ENCODE results near the gene TMEM255B.
A peak's percentile ranks its signal among the peaks of the same experiment; 100 is the strongest.
"Not testable (repeated sequence)": the region's sequence is repeated elsewhere in the genome, so short reads cannot be mapped to it uniquely, and the experiment has no call there.

TMEM255B gene

DNA sequence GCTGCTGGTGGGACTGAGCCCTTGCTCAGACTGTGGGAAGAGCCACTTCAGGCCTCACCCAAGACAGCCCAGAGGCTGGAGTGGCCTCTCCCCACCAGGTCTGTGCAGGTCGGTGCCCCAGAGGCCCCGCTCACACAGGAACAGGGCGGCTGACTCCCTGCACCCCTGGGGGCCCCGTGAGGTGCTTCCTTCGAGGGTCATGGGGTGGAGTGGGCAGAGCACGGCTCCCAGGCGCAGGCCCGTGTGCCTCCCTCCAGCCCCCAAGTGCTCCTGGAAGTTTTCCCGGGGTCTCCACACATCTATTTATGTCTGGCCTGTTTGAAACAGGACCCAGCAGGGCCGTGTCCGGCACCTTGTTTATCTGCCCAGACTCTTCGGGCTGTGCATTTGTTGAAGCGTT is 9.5 kb upstream of the TMEM255B start:
- no peak for DNase-seq (ENCODE audit: low spot score)

DNA sequence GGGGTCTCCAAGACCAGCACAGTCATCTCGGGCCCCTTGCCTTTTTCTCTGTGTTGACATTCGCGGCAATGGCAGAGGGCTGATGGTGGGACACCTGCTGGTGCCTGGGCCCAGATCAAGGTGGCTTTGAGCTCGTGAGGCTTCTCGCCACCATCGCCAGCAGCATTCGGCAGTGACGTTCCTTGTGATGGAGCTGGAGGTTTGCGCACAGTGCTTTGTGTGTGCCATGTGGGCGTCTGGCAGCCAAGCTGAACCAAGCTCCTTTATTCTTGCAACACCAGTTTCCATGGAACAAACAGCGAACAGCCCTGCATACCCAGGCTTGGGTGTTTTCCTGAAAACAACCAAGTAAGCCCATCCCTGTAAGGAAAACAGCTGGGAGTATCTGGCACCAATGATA is 9.1 kb upstream of the TMEM255B start:
- DNase-seq (ENCODE audit: low spot score), result no peak

DNA sequence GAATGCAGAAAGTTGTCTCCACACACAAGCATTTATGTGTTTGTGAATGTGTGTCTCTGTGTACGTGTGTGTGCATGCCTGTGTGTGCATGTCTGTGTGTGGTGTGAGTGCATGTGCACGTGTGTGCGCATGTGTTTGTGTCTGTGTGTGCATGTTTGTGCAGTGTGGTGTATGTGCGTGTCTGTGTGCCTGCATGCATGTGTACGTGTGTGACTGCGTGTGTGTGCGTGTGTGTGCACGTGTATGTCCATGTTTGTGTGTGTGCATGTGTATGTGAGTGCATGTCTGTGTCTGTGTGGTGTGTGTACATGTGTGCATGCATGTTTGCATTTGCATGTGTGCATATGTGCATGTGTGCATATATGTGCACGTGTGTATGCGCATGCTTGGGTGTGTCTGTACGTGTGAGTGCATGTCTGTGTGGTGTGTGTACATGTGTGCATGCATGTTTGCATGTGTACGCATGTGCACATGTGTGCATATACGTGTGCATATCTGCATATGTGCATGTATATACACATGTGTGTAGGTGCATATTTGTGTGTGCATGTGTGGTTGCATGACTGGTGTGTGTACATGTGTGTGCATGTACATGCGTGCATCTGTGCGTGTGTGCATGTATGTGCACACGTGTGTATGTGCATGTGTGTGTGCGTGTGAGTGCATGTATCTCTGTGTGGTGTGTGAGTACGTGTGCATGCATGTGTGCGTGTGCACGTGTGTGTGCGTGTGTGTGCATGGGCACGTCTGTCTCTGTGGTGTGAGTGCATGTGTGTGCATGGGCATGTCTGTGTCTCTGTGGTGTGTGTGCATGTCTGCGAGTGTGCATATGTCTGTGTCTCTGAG is 8.2 kb upstream of the TMEM255B start:
- DNase-seq (ENCODE audit: low spot score), result no peak

DNA sequence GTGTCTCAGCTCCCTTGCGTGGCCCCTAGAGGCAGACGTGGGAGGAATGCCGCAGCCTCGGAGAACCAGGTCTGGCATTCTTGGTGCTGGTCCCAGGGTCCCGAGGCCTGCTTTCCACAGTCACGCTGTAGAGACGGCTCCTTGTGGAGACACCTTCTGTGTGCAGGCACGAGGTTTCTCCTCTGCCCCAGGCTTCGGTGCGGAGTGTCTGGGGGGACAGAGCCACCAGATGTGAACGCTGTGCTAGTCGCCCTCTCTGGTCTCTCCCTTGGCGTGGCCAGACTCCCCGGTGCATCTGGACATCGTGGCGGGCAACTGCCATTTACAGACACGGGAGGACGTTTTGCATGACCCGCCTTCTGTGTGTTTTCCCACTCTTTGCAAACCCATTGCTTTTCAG is 7.5 kb upstream of the TMEM255B start:
- no peak for DNase-seq (ENCODE audit: low spot score)

DNA sequence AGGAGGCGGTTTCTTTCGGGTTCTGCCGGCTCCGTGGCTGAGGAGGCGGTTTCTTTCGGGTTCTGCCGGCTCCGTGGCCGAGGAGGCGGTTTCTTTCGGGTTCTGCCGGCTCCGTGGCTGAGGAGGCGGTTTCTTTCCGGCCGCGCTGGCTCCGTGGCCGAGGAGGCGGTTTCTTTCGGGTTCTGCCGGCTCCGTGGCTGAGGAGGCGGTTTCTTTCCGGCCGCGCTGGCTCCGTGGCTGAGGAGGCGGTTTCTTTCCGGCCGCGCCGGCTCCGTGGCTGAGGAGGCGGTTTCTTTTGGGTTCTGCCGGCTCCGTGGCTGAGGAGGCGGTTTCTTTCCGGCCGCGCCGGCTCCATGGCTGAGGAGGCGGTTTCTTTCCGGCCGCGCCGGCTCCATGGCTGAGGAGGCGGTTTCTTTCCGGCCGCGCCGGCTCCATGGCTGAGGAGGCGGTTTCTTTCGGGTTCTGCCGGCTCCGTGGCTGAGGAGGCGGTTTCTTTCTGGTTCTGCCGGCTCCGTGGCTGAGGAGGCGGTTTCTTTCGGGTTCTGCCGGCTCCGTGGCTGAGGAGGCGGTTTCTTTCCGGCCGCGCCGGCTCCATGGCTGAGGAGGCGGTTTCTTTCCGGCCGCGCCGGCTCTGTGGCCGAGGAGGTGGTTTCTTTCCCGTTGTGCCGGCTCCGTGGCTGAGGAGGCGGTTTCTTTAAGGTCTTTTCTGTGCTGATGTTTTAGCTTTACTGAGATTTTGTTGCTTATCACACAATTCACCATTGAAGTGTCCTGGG is 6.6 kb upstream of the TMEM255B start:
- DNase-seq (ENCODE audit: low spot score), result not testable (repeated sequence)

DNA sequence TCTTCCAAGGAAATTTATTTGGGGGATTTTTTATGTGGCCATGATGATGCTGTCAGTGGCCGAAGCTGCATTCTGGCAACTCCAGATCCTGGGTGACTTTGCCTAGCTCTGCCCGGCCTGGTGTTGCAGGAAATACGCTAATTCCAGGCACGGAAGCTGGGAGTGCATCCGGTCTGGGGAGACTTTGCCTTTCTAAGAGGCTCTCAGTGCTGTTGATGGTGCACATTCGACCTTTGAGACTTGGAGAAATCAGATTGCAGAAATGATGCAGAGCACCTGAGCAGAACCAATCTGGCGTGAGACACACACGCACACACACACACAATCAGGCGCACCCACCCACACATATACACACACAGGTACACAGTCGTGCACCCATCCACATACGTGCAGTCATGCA is 5.9 kb upstream of the TMEM255B start:
- no peak for DNase-seq (ENCODE audit: low spot score)

DNA sequence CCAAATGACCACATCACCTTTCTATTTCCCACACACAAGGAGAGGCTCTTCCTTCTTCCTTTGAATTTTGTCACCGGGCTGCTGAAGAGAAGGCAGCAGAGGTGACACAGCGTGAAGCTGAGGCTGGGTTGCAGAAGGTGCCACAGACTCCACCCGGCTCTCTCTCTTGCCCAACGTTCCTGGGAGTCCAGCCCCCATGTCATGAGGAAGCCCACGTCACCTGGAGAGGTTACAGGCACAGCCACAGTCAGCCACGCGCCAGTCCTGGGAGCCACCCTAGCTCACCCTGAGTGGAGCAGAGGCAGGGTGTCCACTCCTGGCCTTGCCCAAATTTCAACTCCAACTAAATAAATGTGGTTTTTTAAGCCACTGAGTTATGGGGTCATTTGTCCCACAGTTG is 4.8 kb upstream of the TMEM255B start:
- no peak for DNase-seq (ENCODE audit: low spot score)

DNA sequence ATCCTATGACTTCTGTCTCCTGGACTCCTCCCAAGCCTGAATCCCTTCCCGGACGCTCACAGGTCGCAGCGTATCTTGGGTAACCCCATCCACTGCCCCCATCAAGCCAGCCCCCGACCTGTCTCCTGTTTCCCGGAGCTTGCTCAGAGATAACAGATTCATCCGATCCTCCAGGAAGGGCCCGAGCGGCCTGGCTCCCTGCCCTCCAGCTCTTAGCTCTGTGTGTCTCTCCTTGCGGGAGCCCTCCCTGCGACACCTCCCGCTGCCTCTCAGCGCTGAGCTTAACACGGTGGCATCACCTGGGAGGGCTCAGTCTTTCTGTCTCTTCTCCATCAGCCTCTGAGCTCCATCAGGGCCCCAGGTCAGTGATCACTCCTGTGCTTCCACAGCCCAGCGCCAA is 4.3 kb upstream of the TMEM255B start:
- no peak for DNase-seq (ENCODE audit: low spot score)

DNA sequence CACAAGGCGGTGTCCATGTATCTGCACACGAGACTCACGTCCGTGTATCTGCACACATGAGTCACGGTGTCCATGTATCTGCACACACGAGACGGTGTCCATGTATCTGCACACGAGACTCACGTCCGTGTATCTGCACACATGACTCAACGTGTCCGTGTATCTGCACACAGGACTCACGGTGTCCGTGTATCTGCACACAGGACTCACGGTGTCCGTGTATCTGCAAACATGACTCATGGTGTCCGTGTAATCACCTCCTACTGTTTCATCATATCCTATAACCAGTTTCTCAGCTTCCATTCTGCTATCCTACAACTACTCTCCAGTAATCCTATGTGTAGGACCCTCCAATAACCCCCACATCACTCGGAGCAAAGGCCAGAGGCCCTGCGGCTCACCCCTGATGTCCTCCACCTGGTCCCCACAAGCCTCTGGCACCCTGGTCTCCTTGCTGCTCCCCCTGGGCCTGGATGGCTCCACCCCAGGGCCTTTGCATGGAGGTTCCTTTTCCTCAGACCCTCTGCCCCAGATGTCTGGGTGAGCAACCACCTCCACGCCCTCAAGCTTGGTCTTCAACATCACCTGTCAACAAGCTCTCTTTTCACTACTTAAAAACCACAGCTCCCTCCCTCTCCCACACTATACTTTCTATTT is 2.5 kb upstream of the TMEM255B start:
- no peak for DNase-seq (ENCODE audit: low spot score)

DNA sequence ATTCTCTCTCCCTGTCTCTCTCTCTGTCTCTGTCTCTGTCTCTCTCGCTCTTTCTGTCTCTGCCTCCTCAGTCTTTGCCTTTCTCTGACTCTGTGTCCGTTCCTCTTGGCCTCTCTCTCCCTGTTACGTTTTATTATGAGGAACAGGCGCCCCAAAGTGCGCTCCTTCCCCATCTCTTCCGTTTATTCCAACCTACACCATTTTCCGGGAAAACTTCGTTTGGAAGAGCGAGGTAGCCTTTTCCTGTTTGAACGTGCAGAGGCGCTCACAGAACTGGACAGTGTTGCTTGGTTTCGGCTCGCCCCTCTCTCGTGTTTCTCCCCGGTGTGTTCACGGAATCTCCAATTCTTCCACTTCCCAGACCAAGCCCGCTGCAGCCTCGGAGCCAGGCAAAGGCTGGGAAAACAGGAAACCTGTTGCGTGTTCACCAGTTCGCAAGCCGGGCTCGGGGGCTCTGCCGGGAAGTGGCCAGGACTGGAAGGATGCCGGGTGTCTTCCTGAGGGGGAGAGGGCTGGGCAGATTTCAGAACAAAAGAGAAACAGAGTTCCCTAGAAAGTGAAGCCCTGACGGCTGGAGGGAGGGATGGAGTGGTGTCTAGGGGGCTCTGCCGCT is 605 bp downstream of the TMEM255B start:
- DNase-seq (ENCODE audit: low spot score), result peak; percentile 65

DNA sequence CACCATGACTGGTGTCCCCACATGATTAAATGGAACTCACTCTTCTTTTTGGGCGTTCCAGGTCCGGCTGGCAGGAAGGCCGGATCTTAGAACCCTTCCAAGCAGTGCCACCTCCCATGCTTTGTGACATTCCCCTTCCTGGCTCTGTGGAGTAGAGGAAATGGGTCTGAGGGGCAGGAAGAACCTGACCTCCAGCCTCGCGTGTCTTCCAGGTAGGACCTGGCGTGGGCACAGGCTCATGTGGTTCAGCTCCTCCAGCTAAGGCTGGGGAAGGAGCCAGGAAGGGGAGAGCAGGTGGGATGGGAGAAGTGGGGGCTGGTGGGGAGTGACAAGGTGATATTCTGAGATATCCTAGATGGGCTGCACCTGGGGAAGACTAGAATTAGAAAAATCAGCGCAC is 2.1 kb downstream of the TMEM255B start:
- no peak for DNase-seq (ENCODE audit: low spot score)

DNA sequence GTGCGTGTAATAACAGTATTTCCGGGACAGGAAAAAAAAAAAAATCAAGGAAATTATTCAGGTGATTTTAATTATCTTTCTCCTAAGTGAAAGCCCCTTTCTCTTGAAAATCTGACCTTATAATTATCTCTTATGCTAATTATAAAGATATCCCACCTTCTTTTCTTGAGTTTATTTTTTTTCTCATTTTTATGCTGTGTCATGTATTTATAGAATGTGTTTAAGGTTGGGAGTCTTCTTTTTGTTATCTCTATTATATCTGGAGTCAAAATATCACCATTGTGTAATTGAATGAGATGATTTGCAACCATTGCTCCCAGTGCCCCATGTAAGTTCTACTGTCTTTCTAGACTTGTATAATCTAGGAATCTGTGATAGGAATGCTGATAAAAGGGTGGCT is 3.0 kb downstream of the TMEM255B start:
- DNase-seq (ENCODE audit: low spot score), result no peak

DNA sequence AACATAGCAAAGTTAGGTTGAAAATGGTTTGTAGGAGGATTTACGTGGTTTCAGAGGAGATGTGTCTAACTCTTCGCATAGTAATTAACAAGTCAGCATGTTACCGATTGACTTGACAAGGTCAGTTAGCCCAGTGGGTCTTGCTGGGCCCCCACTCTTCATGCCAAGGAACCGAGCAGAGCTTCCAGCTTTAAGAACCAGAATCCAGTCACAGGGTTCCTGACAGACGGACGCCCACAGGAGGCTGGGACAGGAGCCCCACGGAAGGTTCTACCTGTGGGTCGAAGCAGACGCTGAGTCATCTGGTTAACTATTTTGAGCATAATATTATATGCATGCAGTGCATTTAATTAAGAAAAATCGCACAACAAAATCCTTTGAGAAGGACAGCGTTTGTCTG is 3.5 kb downstream of the TMEM255B start:
- no peak for DNase-seq (ENCODE audit: low spot score)

DNA sequence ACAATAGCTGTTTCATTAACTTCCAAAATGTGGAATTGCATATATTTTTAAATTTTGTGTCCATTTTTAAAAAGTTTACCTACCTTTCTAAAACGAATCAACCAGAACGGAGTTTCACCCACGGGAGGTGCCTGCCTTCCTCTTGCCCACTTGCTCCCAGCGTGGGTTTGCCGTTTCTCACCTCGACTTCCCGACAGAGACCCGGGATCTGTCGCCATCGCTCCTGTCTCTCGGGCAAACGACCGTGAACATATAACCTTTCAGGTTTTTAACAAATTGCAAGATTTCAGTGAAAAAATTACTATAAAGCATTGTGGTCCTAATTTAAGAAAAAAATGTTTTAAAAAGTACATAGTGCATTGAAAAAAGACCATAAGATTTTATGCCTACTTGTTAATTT is 4.2 kb downstream of the TMEM255B start:
- DNase-seq (ENCODE audit: low spot score), result no peak

DNA sequence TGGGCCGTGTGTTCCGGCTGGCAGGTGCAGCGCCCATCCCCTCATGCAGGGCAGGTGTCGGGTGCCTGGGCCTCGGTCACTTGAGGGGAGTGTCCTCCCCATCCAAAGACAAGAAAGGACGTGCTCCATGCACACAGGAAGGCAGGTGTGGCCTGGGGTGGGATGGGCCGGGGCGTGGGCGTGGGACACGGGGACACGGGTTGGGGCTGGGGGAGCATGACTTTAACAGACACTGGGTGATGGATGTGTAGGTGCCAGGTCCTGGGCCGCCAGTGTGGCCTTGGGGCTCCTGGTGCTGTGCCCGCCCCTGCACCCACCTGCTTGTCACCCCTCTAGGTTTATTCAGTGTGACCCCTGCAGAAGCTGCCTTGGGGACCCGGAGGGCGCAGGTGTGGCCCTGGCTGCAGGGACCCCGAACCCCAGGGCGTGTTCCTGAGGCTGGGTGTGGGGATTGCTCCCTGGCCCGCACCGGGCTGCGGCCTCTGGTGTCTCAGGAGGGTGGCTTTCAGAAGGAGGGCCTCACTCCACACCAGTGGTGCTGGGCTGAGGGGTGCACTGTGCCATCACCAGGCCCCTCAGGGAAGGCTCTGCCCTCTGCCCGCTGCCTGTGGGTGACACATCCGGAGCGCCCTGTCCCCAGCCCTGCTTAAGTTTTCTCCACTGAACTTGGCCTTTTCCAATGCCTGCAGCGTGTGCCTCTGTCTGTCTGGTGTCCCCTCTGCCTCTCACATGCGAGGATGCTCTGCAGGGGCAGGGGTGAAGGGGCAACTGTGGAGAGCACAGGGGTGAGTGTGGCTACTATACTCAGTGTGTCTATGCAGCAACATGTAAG is 5.2 kb downstream of the TMEM255B start:
- no peak for DNase-seq (ENCODE audit: low spot score)

DNA sequence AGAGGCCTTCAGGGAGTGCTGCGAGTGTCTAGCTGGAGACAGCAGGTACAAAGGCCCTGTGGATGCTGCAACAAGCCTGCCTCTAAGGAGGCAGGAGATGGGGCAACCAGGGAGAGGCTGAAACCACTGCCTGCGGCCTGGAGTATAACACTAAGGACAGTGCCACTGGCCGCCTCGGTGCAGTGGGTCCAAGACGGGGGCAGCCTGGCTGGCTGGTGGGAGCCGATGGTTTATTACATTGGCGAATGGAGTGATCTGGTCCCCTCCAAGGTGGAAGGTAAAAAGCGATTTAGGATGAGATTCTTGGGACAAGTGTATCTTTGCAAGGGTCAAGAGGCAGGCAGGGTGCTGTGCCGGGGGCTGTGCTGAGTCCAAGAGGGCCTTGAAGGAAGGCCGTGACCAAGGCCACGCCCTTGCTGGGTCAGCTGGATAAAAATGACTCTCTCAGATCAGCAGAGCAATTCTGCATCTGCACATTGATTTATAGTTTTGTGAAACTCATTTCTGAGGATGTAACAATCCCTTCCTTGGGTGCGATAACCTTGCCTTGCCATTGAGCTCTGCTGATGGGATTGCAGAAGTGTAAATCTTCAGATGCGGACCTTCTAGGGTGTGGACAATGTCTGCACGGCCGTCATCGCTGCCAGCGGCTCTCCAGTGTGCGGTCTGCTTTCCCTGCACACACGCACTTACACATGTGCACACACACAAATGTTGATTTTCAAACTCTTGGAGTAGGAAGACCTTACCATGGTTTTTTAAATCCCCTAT is 6.0 kb downstream of the TMEM255B start:
- DNase-seq (ENCODE audit: low spot score), result no peak

DNA sequence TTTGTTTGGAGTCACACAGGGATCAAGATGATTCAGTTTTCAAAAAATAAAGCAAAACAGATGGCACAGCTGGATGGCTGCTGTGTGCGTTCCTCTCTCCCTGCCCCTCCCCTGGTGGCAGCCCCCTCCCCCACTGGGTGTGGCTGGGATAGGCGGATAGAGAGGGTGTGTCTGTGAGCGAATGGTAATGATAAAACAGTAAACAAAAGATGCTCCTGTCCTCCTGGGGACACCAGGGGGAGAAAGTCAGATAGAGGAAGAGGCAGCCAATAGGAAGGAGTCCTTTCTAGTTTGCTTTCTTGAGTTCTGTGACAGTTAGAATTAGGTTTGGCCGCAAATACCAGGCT is 6.5 kb downstream of the TMEM255B start:
- DNase-seq (ENCODE audit: low spot score), result no peak

DNA sequence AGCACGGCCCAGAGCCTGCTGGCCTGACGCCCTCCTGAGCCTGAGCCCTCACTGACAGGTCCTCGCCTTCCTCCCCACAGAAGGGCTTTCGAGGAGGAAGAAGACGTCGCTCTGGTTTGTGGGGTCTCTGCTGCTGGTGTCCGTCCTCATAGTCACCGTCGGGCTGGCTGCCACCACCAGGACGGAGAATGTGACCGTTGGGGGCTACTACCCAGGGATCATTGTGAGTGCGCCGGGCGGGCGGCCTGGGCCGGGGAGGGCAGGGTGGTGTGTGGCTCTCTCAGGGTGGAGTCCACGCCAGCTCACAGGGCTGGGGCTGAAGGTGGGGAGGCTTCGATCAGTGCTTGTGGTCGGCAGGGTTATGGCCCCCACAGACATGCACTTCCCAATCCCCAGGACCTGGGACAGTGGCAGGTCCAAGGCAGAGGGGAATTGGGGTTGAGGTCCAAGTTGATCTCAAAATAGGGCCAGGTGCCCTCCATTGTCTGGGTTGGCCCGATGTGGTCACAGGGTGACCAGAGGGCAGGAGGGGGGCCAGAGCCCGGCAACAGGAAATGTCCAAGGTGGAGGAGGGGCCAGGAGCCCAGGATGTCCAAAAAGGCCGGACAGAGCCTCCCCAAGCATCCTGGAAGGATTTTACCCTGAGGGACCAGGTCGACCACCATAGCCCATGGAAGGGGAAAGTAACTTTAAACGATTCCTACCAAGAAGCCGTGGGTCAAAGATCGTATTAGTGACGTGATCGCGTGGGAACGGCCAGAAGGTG is 7.2 kb downstream of the TMEM255B start:
- DNase-seq (ENCODE audit: low spot score), result no peak

DNA sequence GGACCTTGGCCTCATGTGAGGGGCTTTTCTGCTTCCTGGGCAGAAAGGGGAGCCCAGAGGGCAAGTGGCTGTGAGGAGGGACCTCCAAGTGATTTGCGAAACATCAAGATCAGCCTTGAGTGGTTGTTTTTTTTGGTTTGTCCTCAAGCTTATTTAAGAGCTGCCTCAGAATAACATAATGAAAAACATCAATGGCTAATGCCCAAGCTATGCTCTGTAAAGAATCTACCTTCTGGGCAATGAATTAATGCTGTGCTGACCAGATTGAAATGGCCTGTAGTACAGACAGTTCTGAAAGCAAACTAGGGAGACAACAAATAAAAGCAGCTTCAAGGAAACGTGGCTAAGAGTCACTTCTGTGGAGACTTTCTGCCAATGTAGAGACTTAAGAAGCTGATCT is 8.3 kb downstream of the TMEM255B start:
- DNase-seq (ENCODE audit: low spot score), result no peak

All from AG08396 (cell line).